ENCODE results near the gene ZFP36L2.

- no peak for TF ChIP-seq POLR2A (IDR thresholded peaks at IDR 0.05; ENCODE audit: low read length)
- TF ChIP-seq GATA1 (IDR thresholded peaks at IDR 0.05; ENCODE audit: low read depth, low read length), result no peak
These were observed 42.0 kb downstream of the ZFP36L2 start for GRCh38 chr2:43184339-43184895.
